LoVo (cell line): ENCODE data around the gene GNAZ.
"Not testable (repeated sequence)": the region's sequence is repeated elsewhere in the genome, so short reads cannot be mapped to it uniquely, and the experiment has no call there.

ENCODE experiments used
- DNase-seq: peaks from one replicate; pipeline ENCODE4 v3.0.0-alpha.2; 2016; ENCODE audit warnings: low spot score

GNAZ gene

DNA sequence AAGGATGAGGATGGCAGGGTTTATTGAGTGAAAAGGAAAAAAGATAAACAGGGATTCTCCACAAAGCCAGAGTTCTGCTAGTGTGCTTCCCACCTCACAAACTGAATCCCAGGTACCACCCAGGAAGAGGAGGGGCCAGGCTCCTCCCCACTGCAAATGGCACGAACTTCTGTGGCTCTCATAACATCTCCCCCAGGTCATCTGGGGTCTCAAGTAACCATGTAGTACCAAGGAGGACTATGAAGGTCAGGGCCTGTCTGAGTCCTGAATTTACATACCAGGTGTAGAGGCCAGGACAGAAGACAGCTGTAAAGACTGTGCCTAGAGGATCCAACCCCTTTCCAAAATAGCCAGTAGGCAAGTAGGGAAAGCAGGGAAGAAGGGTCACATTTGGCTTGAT is 25.7 kb upstream of the GNAZ start:
- no peak for DNase-seq

DNA sequence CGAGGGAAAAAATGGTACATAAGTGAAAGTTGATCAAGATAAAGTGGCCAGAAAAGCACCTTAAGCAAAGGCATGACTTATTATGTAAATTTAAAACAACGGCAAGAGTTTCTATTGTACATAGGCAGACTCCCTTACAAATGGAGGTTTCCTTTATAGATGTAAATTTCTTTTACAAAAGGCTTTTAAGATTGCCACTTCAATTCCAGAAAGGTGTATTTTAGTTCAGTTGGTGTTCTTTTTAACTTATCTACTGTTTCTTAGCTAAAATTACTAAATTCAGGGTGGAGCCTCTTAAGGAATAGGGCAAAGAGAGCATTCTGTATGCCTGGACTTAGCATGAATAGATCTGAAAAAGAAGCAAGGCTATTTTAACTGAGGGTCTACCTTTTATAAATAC is 24.9 kb upstream of the GNAZ start:
- no peak for DNase-seq

DNA sequence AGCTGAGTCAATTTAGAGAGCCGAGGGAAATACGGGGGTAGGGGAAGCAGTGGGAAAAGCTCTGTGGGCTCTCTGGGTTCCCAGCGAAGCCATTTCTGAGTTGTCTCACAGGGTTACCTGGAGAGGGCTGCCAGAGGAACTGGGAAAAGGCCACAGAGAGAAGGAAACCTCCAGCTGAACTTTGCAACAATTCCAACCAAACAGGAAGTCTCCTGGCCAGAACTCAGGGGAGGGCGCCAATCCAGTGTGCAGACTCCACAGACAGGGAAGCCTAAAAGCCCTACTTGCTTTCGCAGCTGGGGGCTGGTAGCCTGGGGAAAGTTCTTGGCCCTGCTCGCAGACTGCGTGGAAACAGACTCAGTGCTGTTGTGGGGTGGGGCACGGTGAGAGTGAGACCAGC is 23.1 kb upstream of the GNAZ start:
- DNase-seq = no peak

DNA sequence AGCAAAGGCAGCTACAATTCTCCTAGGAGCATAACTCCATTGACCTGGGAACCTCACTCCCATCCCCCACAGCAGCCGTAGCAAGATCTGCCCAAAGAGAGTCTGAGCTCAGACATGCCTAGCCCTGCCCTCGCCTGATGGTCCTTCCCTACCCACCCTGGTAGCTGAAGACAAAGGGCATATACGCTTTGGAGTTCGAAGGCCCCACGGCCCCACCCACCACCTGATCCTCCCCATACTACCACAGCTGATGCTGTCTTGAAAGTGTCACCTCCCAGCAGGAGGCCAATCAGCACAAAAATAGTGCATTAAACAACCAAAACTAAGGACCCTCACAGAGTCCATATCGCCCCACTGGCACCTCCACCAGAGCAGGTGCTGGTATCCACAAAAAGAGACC is 22.6 kb upstream of the GNAZ start:
- no peak for DNase-seq

DNA sequence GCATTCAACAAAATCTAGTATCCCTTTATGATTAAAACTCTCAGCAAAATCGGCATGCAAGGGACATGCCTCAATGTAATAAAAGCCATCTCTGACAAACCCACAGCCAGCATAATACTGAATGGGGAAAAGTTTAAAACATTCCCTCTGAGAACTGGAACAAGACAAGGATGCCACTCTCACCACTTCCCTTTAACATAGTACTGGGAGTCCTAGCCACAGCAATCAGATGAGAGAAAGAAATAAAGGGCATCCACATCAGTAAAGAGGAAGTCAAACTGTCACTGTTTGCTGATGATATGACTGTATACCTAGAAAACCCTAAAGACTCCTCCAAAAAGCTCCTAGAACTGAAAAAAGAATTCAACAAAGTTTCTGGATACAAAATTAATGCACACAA is 19.8 kb upstream of the GNAZ start:
- not testable (repeated sequence) for DNase-seq

DNA sequence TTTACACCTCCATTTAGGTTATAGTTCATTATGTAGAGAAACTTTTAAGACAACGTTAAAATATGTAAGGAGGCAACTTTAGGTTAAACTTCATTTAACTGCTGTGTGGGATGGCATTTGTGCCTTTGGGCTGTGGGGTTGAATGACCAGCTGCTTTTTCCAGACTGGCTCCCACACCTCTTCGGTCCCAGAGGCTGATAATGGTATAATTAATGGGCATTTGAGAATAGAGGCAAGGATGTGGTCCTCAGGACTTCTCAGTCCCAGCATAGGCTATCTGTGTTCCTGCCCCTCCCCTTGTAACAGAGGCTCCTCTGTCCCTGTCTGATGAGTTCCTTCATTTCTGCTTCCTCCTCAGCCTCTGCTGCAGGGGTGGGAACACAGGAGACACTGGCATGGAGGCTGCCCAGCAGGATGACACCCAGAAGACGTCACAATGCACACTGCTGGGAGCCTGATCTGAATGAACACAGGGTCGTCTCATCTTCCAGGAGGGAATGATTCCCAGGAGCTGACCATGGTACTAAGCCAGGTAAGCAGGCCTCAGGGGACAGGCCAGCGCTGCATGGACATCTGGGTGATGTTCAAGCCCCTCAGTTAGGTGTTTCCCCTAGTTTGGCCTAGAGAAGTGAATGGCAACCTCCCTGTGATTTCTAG is 17.1 kb upstream of the GNAZ start:
- DNase-seq = no peak

DNA sequence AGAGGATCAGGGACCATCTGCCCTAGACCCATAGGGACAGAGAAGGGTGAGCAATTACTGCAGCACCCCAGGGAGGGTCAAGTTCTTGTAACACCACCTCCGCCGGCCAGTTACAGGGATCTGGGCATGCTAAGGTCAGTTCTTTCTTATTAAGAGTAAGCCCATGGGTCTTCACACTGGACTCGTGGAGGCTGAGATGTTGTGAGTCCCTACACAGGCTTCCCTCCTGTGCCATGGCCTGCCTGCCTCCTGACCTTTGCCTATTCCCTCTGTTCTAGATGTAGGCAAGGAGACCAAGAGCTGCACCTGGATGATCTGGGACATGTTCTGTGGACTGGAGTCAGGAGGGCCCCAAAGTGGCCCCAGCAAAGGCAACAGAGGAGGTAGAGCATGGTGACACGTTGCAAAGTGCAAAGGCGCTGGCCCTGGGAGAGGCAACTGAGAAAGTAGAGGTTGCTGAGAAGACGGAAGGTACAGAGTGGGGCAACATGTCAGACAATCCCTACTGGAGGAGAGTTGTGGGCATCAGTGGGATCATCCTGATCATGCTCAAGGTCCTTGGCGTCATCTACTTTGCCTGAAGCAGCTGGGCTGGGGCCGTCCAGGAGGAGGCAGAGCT is 16.3 kb upstream of the GNAZ start:
- DNase-seq = no peak

DNA sequence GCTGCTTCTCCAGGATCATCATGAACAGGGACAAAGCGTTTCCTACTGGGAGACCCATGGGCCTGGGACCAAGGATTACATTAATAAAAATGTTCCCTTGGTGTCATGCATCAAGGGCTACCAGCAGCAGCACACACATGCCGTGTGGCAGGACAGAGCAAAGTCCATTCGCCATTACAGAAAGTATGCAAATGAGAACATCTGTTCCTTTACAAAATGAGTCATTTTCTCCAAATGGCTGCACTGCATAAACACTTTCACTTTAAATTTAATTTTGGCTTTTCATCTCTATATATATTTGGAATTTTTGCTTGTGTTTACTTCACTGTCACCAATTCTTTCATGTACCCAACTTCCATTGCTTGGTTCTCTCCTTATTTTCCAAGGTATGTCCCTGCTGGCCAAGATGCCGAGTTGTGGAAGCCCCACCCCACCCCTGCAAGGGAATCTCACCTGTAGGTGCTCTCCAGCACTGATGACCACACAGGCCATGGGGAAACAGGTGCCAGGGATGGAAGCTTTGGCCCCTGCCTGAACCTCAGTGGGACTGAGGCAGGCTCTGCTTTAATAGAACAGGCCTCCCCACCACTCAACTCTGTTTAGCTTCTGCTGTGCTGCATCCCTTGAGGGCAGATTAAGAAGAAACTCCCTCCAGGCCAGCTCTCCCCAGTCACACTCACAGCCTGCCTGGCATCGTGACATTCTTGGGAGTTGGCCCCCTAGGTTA is 15.6 kb upstream of the GNAZ start:
- no peak for DNase-seq

DNA sequence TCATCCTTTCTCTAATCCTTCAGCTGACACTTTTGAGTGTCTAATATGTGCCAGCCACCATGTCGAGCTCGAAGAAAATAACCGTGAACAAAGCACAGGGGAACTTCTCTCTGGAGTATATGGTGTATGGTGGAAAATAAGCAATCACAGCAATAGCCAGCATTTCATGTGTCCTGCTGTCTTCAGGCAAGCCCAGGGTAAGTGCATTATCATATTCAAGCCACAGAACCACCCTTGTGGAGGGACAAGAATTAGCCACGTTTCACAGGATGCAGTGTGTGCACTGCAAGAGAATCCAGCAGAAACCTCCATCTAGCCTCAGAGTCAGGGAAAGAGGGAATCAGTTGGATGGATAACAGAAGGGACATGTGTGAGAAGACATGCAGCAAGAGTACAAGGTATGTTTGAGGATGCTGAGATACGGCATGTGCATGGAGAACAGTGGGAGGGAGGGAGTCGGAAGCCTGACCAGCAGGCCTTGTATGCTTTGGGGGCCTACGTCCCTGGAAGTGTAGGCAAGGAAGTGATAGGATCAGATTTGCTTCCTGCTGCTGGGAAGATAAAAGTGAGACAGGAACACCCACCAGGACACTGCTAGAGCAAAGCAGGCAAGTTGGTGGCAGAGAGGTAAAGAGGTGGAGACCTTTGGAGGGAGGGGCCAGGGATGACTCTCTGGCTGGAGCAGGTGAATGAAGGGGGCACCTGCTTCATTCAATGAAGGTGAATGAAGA is 14.7 kb upstream of the GNAZ start:
- no peak for DNase-seq

DNA sequence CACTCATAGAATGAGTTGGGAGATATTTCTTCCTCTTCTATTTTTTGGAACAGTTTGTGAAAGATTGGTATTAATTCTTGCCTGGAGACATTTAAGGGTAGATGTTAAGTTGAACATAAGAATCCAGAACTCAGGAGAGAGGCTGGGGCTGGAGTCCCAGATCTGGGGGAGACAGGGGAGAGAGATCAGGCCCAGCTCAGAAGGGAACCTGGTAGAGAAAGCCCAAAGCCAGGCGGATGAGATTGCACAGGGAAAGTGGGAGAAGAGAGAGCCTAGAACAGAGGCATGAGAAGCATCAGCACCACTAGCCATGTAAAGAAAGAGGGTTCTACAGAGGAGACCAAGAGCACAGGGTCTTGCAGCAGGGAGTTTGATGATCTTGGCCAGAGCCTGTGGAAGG is 13.0 kb upstream of the GNAZ start:
- no peak for DNase-seq

DNA sequence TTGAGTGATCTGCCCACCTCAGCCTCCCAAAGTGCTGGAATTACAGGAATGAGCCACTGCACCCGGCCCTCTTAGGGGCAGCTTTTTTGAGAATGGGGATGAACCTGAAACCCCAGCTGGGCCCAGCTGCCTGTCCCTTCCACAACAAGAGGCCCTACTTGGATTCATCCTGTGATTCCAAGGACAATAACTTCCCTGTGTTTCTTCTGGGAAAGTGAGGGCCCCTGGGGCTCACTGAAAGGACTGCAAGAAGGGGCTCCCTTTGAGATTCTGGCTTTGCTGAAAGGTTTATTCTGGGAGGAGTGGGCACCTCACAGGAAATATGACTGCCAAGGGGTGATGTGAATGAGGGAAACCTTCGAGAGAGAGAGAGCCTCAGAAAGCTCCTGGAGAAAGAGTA is 12.3 kb upstream of the GNAZ start:
- no peak for DNase-seq

DNA sequence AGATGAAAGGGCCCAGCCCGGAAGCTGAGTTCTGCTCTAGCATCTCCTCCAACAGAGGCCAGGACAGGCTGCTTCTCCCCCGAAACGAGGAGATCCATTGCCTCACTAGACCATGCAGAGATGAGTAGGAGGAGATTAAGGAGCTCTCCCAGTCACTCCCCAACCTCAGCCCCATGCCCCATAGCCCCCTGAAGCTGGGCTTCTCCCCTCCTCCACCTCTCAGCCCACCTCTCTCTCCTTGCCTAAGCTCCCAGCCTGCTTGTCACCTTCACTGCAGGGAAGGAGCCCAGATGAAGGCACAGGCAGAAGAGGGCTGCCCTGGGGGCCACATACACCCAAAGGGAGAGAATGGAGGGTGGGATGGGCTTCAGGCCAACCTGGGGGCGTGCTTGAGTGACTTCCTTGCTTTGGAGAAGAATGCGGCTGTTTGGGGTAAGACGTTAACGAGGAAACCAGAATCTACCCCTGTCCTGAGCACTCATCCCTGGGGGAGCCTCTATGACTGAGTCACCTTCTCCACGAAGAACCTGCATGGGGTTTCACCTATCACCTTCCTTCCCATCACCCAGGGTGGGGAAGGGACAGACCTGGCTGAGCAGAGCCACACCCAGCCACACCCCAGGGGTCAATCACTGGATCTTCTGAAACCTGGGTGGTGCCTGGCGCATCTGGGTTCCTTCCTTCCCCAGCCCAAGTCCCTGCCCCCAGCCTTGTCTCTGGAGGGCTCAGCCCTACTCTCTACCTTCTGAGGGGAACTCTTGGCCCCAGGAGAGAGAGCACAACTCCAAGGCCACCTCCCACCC is 11.6 kb upstream of the GNAZ start:
- no peak for DNase-seq

DNA sequence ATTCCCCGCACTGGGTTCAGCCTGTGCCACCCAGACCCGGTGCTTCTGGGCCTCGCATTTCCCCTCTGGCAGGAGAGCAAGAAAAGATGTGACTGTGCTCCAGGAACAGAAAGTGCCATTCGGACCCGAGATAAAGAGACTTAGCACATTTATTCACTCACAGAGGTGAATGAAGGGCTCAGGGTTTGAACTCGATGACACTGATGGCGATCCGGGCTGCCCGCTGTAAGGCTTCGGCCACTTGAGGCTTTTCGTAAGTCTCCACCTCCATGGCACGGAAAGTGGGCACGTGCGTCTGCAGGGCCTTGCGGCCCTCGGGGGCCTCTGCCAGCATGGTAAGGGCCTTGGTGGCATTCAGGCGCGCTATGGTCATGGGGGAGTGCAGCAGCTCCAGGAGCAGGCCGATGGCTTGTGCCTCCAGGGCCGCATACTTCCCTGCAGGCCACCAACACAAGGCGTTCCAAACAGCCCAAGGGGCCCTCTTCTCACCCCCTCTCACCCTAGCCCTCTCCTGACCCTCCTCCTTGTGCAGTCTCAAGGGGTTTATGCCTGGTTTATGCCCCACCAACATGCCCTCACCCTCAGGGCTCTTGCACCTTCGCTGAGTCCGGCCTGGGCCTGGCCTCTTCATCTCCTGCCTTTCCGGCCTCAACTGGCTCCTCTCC is 10.9 kb upstream of the GNAZ start:
- no peak for DNase-seq

DNA sequence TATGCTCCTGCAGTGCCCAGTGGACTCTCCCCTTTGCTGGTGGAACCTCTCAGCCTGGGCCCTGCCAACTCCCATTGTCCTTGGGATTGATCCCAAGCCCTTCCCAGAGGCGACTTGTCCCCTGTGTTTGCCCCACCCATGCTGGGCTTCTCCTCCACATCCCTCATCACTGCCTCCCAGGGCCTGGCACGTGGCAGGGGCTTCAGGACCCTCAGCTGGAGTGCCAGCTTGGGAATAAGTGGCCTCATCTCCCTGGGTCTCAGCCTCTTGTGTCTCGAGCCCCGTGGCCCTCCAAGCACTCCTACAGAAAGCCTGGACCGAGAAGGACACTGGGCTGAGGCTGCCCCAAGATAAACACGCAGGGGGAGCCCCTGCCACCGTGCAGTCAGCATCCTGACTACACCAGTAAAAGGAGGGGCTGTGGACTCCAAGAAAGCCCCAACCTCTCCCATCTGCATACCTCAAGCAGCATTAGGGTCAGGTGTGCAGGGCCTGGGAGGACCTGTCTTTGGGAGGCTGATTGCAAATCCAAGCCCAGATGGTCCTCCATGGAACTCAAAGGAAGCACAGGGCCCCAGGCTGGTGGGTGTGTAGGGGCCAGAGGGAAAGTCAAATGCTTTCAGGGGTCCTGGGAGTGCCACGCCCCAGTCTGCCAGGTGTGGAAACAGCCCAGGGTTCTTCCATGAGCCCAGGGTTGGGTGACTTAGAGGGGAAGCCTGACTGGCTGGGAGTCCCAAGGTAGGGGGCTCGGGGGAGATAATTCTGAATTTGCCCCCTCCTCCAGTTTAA is 9.5 kb upstream of the GNAZ start:
- DNase-seq = no peak

DNA sequence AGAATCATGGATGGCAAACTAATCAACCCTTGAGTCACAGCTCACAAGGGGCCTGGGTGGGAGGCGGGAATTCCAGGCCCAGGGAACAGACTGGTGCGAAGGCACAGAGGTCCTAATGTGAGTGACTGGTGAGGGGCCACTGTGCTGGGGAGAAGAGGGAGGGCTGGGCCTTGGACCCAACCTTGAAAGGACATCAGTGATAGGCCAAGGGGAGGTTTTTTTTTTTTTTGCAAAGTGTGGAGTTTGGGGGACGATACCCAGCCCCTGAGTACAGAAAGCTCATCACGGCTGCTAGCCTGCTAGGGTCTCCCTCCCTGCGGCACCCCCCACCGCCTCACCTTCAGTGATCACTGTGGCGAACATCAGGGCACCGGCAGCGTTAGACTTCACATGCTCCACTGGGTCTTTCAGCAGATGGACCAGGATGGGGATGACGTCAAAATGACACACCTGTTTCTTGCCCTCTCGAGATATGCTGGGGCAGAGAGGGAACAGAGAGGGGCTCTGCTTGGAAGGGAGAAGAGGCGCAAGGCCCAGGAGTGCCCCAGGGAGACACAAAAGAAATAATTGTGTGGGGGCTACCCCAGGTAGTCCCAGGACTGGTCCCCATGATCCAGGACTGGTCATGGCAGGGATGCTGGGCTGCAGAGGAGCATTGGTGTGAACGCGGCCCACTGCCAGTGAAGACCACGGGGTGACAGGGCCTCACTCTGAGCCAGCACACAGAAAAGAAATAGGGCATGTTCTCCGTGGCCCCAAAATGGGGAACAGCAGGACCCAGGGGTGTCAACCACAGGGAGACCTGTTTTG is 8.6 kb upstream of the GNAZ start:
- no peak for DNase-seq

DNA sequence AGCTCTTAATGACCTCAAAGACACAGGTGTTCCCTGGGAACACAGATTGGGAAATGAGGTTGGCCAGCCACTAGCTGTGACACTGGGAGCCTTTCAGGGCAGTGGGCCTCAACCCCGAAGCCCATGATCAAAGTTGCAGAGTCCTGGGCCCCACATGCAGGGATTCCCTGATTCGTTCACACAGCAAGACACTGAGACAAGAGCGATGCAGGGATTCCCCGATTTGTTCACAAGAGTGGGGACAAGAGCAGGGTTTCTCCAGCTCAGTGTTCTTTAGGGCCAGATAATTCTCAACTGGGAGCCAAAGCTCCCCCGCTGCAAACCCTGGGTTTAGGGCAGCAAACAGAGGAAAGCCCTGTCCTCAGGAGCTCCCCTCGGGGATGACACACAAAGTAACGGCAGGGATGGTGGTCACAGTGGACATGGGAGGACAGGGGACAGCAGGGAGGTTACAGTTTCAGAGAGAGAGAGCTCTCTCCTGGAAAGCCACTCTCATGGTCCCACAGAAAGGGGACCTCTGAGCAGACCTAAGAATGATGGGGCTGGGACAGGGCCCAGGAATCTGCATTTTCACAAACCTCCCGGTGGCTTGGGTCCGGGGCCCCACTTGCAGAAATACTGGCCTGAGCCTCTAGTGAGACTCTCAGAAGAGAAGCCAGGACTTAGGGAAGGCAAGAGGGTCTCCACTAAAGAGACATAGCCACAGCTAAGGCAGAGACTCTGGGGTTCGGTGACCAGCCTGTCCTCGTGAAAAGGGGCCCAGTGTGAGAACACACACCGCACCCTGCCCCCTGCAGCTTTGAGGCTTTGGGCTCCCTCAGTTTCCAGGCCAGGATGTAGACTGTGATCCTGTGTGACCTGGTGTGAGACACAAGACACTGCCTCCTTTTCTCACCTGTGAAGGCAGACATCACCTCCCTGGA is 7.4 kb upstream of the GNAZ start:
- DNase-seq = no peak

DNA sequence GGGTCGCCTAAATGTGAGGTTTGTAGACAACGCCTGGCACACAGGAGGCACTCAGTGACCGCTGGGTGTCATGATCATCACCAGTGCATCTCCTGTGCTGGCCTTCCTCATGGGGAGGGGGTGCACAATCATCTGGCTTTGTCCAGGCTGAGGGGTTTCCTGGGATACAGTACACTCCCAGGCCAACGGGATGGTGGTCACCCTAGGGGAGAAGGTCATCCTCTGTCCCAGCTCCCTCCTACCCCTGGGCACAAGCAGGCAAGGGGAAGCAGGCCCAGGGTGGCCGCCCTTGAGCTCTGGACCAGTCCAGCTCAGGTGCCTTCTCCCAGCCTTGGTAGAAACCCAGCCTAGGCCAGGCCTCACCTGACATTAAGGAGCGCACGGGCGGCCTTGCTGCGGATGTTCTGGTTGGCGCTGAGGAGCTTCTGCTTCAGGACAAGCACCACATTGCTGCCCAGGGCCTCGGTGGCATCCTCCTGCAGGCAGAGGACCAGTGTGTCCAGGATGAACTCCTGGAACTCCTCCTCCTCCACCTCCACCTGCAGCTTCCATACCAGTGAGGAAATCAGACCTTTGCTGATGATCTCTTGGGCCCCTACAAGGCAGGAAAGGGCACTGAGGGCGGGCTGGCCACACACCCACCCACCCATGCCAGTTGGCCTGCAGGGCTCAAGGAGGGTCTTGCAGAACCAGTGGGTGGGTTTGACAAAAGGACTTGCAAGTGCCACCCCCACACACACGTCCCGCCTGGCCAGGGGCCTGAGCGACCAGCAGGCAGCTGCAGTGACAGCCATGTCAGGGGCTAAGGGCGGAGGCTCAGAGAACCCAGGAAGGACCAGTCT is 6.6 kb upstream of the GNAZ start:
- no peak for DNase-seq
